ENCODE results near the gene PRMT2.

The PRMT2 gene

DNA sequence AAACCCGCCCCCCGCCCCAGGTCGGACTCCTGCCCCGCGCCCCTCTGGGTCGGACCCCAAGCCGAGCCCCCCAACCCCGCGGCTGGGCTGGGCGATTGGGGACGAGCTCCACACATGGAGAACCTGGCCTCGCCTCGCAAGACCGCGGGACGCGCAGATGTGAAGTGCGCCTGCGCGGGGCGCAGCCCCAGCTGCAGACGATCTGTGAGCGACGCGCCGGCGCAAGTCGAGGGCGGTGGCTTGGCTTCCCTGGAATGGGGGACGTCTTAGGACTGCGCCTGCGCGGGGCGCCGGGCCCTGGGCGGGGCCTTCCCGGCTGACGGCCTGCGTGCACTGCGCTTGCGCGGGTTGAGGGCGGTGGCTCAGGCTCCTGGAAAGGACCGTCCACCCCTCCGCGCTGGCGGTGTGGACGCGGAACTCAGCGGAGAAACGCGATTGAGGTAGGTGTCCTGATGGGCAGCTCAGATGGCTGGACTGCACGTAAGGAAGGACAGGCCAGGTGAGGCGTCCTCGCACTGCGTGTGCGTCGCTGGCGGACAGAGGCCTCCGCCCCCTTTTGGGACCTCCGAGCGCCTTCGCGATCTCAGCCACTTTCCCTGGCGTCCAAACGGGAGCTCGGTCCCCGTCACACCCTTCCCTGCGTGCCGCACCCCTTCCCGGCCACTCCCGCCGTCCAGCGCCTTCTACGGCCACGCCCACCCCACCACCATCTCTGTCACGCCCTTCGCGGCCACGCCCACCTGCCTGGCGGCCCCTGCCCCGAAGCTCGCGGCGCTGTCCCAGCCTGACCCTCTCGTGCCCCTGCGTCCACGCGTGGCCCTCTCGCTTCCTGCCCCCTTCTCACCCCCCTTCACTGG is at the start of gene PRMT2:
PRMT2 (plus strand) TSS at position 351 of the 857 bp plus-strand sequence. CDS start 1,278 bp downstream, outside the sequence.
- DNase-seq = peak; percentile 98

DNA sequence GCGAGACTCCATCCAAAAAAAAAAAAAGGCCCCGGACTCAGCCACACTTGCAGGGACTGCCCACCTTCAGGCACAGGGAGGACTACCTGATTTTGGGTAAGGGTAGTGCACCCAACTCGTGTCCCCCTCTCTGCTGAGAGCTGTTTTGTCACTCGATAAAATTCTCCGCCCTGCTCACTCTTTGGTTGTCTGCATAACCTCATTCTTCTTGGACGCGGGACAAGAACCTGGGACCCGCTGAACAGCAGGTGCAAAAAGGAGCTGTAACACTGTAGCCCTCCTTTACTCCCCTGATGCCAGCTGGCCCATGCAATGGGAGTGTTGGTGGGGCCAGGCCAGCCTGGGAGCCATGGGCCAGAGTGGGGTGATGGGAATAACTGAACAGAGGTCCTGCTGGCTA is 41.2 kb upstream of the PRMT2 start:
- no peak for DNase-seq

- no peak for DNase-seq
Observed at GRCh38 chr21:46596201-46596600, 39.3 kb upstream of the PRMT2 start.

GRCh38 chr21:46597031-46597430 is 38.4 kb upstream of the PRMT2 start:
- DNase-seq = no peak

- no peak for DNase-seq
Observed at GRCh38 chr21:46597896-46598343, 37.6 kb upstream of the PRMT2 start.

DNA sequence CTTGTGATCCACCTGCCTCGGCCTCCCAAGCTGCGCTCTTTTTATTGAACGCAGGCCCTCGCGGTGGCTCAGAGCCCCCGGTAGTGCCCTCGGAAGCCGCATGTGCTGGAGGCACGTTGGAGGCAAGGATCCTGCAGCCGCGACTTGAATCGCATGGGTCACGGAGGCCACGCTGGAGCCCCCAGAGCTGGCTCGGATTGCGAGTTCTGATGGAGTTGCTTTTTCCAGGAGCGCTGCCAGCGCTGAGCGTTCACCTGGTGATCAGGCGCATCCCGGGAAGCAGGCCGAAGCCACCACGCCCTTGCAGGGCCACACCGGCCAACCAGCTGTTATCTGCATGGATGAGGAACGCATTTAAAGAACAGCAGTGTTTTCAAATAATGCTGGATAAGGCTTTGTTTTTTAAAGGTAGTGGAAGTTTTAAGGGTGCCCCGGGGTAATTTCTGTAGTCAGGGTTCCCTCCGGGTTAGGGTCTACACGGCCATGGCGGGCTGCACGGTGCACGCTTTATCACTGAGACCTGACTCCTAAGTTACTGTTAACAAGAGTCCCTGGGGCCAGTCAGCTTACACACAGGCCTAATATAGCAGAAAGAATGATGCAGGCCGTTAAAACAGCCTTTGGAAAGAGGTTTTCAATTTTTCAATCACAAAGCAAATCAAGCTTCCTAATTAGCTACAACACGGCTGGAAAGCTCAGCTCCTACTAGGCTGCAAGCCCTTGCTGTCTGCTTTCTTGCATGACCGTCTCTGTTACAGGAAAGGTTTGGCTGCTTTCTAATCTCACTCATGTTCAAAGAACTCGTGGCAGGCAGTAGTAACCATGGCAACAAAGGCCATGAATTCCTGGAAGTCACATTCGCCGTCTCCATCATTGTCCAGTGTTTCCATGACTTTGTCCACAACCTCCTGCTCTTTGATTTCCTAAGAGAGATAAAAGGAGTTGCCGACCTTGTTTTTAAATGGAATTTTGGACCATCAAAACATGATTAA is 36.6 kb upstream of the PRMT2 start:
- no peak for DNase-seq

GRCh38 chr21:46600305-46600704 is 35.2 kb upstream of the PRMT2 start:
- DNase-seq = no peak

DNA sequence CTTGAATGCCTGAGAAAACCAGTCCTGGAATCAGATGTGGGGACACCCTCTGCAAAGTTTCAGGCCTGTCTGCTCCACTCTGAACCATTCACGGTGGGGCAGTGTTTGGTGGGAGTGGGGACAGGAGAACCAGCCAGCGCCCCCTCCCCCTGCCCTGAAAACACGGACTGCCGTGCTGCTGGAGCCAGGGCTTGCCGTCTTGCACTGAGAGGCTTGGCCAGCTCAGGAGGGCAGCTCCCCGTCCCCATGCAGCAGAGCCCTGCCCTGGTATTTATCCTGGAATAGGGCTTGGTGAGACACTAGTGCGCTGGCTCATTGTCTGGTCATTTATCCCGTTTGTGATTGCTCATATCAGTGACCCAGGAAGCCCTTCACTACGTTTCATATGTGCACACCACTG is 34.5 kb upstream of the PRMT2 start:
- DNase-seq = no peak

GRCh38 chr21:46603228-46603627 is 32.2 kb upstream of the PRMT2 start:
- DNase-seq = no peak

GRCh38 chr21:46604329-46604974 is 31.0 kb upstream of the PRMT2 start:
- DNase-seq = no peak

DNA sequence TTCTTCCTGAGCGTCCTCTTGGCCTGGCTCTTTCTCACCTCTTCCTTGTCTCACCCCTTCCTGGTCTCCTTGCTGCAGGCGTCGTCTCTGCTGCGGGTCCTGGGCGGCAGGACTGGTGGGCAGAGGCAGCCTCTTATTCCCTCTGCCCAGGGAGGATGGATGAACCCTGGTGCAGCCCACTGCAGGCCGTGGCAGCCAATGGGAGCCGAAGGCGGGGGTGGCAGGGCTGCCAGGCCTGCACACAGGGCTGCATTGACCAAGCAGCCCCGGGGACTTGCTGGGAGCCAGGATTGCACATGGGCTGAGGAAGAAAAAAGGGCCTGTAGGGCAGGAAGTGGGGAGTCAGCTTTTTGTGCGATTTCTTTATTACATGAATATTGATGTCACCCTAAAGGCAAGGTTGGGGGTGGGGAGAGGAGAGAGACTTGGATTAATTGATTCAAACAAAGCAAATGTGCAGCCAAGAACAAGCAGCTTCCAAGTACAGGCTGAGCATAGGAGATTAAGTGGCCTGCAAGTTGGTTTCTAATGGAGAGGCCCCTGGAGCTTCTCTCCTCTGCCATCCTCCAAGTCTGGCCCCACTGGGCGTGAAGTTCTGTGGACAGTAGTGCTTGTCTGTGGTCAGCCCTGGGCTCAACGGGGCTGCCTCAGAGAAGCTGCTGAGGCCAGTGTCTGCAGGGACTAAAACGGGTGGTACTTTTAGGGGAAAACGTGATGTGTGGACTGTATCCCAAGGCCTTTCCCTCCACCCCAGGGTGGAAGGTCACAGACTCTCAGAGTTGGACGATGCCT is 30.3 kb upstream of the PRMT2 start, which contains the start of gene S100B:
S100B (minus strand) TSS at position 108 of the 792 bp plus-strand sequence. CDS start 2,667 bp downstream, outside the sequence.
- DNase-seq = no peak

DNA sequence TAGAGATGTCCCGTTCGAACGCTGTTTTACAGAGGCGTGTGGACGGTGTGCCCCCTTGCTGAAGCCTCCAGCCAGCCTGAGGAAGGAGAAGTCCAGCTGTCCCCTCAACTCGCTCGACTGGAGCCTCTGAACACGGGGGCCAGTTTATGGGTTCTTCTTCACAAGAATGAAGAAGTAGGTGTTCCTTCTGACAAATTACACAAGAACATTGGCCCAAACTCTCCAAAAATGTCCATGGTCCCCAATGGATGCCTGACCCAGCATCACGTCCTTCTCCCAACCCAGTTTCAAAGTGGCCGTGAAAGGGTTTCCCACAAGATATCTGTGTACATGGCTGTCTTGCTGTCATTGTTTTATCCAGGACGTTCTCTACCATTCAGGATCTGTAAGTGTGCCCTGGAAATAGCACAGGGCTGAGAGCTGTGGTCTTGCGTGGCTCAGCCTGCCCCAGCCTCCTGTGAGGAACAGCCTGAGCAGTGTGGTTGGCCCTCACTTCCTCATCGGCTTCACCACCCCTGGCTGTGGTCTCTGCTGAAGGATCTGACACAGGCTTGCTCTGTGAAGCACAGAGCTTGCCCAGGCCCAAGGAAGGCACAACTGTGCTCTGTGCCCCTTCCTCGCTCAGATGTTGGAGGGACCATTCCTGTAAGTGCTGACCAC is 29.6 kb upstream of the PRMT2 start:
- no peak for DNase-seq

GRCh38 chr21:46606427-46606813 is 29.1 kb upstream of the PRMT2 start:
- no peak for DNase-seq

- no peak for DNase-seq
Observed at GRCh38 chr21:46607636-46608035, 27.8 kb upstream of the PRMT2 start.

- DNase-seq = no peak
Observed at GRCh38 chr21:46608672-46609111, 26.8 kb upstream of the PRMT2 start.

- DNase-seq = no peak
Observed at GRCh38 chr21:46610018-46610701, 25.3 kb upstream of the PRMT2 start.

DNA sequence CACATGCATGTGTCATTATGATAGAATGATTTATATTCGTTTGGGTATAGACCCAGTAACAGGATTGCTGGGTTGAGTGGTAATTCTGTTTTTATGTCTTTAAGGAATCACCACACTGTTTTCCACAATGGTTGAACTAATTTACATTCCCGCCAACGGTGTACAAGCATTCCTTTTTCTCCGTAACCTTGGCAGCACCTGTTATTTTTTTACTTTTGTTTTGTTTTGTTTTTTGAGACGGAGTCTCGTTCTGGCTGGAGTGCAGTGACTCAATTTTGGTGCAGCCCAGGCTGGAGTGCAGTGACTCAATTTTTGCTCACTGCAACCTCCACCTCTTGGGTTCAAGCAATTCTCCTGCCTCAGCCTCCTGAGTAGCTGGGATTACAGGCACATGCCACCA is 22.1 kb upstream of the PRMT2 start:
- no peak for DNase-seq

- no peak for DNase-seq
Observed at GRCh38 chr21:46616050-46616449, 19.4 kb upstream of the PRMT2 start.

- no peak for DNase-seq
Observed at GRCh38 chr21:46616656-46617055, 18.8 kb upstream of the PRMT2 start.

DNA sequence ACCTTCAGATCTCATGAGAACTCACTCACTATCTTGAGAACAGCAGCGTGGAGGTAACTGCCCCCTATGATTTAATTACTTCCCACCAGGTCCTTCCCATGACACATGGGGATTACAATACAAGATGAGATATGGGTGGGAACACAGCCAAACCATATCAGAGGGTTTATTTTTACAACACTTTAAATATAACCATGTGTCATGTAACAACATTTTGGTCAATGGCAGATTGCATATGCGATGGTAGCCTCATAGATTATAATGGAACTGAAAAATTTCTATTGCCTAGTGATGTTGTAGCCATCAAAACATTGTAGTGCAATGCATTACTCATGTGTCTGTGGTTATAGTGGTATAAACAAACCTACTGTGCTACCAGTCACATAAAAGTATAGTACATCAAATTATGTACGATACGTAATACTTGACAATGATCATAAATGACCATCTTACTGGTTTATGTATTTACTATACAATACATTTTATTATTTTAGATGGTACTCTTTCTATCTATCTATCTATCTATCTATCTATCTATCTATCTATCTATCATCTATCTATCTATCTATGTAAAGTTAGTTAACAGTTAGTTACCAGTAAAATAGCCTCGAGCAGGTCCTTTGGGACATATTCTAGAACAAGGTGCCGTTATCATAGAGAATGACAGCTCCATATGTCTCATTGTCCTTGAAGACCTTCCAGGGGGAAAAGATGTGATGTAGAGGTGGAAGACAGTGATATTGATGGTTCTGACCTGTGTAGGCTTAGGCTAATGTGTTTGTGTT is 18.0 kb upstream of the PRMT2 start:
- no peak for DNase-seq
